Keratinocyte (primary cell): ENCODE data around the gene HSPB2. TPM values are rescaled to one million over a fixed set of nuclear protein-coding genes. Genes with fewer than 3 reads are reported as not detected.
"Not testable (repeated sequence)": the region's sequence is repeated elsewhere in the genome, so short reads cannot be mapped to it uniquely, and the experiment has no call there.

Experiments
- DNase-seq: peaks from one replicate; pipeline ENCODE4 v3.0.0-alpha.2; 2011; ENCODE audit warnings: low read depth, missing footprints, low spot score
- FAIRE-seq: peaks from 2 replicates; lab custom pipeline; 2011; peaks lifted over from hg19 to GRCh38; lab: Jason Lieb, UNC
- H2AFZ ChIP-seq: 2 replicates; pipeline ENCODE4 v1.6.0; 2012; ENCODE audit warnings: low read length, control low read depth, inconsistent platforms; ENCODE audit not compliant: control insufficient read depth
- H3K27ac ChIP-seq: 2 replicates; pipeline ENCODE4 v1.5.1; 2011; ENCODE audit warnings: low read length; ENCODE audit not compliant: control insufficient read depth, insufficient read depth
- H3K27me3 ChIP-seq: 3 replicates; pipeline ENCODE4 v1.6.0; 2011; ENCODE audit warnings: low read length; ENCODE audit not compliant: control insufficient read depth, insufficient read depth; ENCODE audit errors: extremely low read depth
- H3K36me3 ChIP-seq, 2 experiments: 2 replicates in 1 of 2; 3 replicates in 1 of 2; pipeline ENCODE4 v1.5.1; 2011; ENCODE audit warnings: low read length in 2 of 2, mild to moderate bottlenecking in 1 of 2; ENCODE audit not compliant: control insufficient read depth in 2 of 2, insufficient read depth in 2 of 2; ENCODE audit errors: extremely low read depth in 1 of 2
- H3K4me1 ChIP-seq: 3 replicates; pipeline ENCODE4 v1.5.1; 2011; ENCODE audit warnings: low read length; ENCODE audit not compliant: control insufficient read depth, insufficient read depth; ENCODE audit errors: extremely low read depth
- H3K4me2 ChIP-seq: 3 replicates; pipeline ENCODE4 v1.6.0; 2011; ENCODE audit warnings: low read depth, low read length; ENCODE audit not compliant: control insufficient read depth, insufficient read depth; ENCODE audit errors: extremely low read depth
- H3K4me3 ChIP-seq, 3 experiments: fragments of 200-600 bp in 1 of 3; sonication (generic) in 1 of 3; 2 replicates in 2 of 3; 3 replicates in 1 of 3; pipeline ENCODE4 v1.5.1; 2011 to 2016; ENCODE audit warnings: low read length in 3 of 3, mild to moderate bottlenecking in 3 of 3, control low read depth in 2 of 3, inconsistent platforms in 1 of 3, low read depth in 1 of 3, mixed read lengths in 1 of 3, mixed run types in 1 of 3, moderate library complexity in 1 of 3; ENCODE audit not compliant: control insufficient read depth in 2 of 3, insufficient read depth in 2 of 3; ENCODE audit errors: extremely low read depth in 1 of 3
- H3K79me2 ChIP-seq: 2 replicates; pipeline ENCODE4 v1.6.0; 2012; ENCODE audit warnings: low read length; ENCODE audit not compliant: control insufficient read depth, insufficient read depth
- H3K9ac ChIP-seq: 3 replicates; pipeline ENCODE4 v1.6.0; 2011; ENCODE audit warnings: low read length; ENCODE audit not compliant: control insufficient read depth, insufficient read depth; ENCODE audit errors: extremely low read depth
- H3K9me1 ChIP-seq: 3 replicates; pipeline ENCODE4 v1.6.0; 2011; ENCODE audit warnings: low read length; ENCODE audit not compliant: control insufficient read depth, insufficient read depth; ENCODE audit errors: extremely low read depth
- H3K9me3 ChIP-seq: 2 replicates; pipeline ENCODE4 v1.5.1; 2012; ENCODE audit warnings: low read depth, low read length; ENCODE audit not compliant: control insufficient read depth
- H4K20me1 ChIP-seq: 3 replicates; pipeline ENCODE4 v1.6.0; 2011; ENCODE audit warnings: low read length; ENCODE audit not compliant: control insufficient read depth, insufficient read depth; ENCODE audit errors: extremely low read depth
- CTCF ChIP-seq, 3 experiments: IDR thresholded peaks in 1 of 3; conservative IDR thresholded peaks in 1 of 3; optimal IDR thresholded peaks in 1 of 3; 2 replicates in 2 of 3; 3 replicates in 1 of 3; pipeline versions ENCODE3 to v1.5.1; 2011; ENCODE audit warnings: low read length in 3 of 3, mild to moderate bottlenecking in 3 of 3, moderate library complexity in 2 of 3, control low read depth in 1 of 3, inconsistent platforms in 1 of 3; ENCODE audit not compliant: insufficient read depth in 2 of 3; ENCODE audit errors: extremely low read depth in 1 of 3
- EZH2 ChIP-seq: IDR thresholded peaks from one replicate; pipeline ENCODE4 v1.6.1; 2012; ENCODE audit warnings: inconsistent platforms, mild to moderate bottlenecking, low read length, moderate library complexity
- dilution Hi-C: fragments of 300-500 bp; cut with MboI; formaldehyde crosslinking; loops from one replicate; pipeline ENCODE4 v1.7.0; 2020; ENCODE audit warnings: low sequenced_read_pairs; ENCODE audit not compliant: extremely low pct_ligation_motif_present
- polyA plus RNA-seq, 5 experiments: library from polyadenylated mRNA; depleted of rRNA in 3 of 5; stranded (reverse) in 3 of 5; stranded (forward) in 1 of 5; unstranded in 1 of 5; fragments of >200 nt; gene quantifications; 1 replicate in 1 of 5; 2 replicates in 3 of 5; 3 replicates in 1 of 5; pipeline versions ENCODE4 v1.2.1 to v1.2.3, GENCODE V29; 2011 to 2012; ENCODE audit warnings: missing spikeins in 2 of 5, low read depth in 1 of 5, low replicate concordance in 1 of 5

The HSPB2 gene
- polyA plus RNA-seq, 1 donor (not counting 4 experiments of a cell fraction or from before 2014, with no cell fraction given): 0.22 TPM

- H3K27me3 ChIP-seq: no peaks in the 10 kb centered on the region
- no peaks in the 10 kb centered on the region for H4K20me1 ChIP-seq
- no peaks in the 10 kb centered on the region for H3K79me2 ChIP-seq
- H3K9me3 ChIP-seq: no peaks in the 10 kb centered on the region
- H3K36me3 ChIP-seq: no peaks in the 10 kb centered on the region
- no peak overlapping the region for H3K4me3 ChIP-seq
- peaks cover 10% of the 10 kb centered on the region for H3K4me1 ChIP-seq
- DNase-seq (no peak), FAIRE-seq (no peak)
- H3K9me1 ChIP-seq: no peaks in the 10 kb centered on the region
- no peak overlapping the region for H3K27ac ChIP-seq
- H3K9ac ChIP-seq: no peak overlapping the region
- no peak overlapping the region for H2AFZ ChIP-seq
- TF ChIP-seq CTCF (optimal IDR thresholded peaks at IDR 0.05 in 1 of 3, IDR thresholded peaks at IDR 0.05 in 1 of 3, conservative IDR thresholded peaks at IDR 0.05 in 1 of 3; ENCODE audit: extremely low read depth in 1 of 3, insufficient read depth in 2 of 3, low read length in 3 of 3): no peak
- no peak for TF ChIP-seq EZH2
- dilution Hi-C loops: no loop called here
- no peak overlapping the region for H3K4me2 ChIP-seq
Measured at GRCh38 chr11:111930472-111930871, 17.9 kb downstream of the HSPB2 start.

GRCh38 chr11:111932611-111932950, 20.0 kb downstream of the HSPB2 start:
- Histone ChIP-seq H3K36me3 (no peaks in the 10 kb centered on the region), H3K4me1 (peaks cover 4% of the 10 kb centered on the region), H3K9ac (no peak overlapping the region), H3K27ac (no peak overlapping the region), H3K79me2 (no peaks in the 10 kb centered on the region), H3K4me3 (no peak overlapping the region), H4K20me1 (no peaks in the 10 kb centered on the region), H3K9me3 (no peaks in the 10 kb centered on the region), H3K9me1 (no peaks in the 10 kb centered on the region), H3K4me2 (no peak overlapping the region), H2AFZ (no peak overlapping the region), H3K27me3 (no peaks in the 10 kb centered on the region)
- dilution Hi-C loops: no loop called here
- TF ChIP-seq CTCF (optimal IDR thresholded peaks at IDR 0.05 in 1 of 3, IDR thresholded peaks at IDR 0.05 in 1 of 3, conservative IDR thresholded peaks at IDR 0.05 in 1 of 3; ENCODE audit: extremely low read depth in 1 of 3, insufficient read depth in 2 of 3, low read length in 3 of 3) (no peak), EZH2 (no peak)
- DNase-seq (no peak), FAIRE-seq (no peak)

GRCh38 chr11:111933176-111933575, 20.6 kb downstream of the HSPB2 start:
- H3K4me2 ChIP-seq, dilution Hi-C loops, H3K4me3 ChIP-seq, H3K9ac ChIP-seq, H3K9me3 ChIP-seq, H3K27me3 ChIP-seq, H3K4me1 ChIP-seq, H3K36me3 ChIP-seq, FAIRE-seq, H3K79me2 ChIP-seq, H3K9me1 ChIP-seq, DNase-seq, H4K20me1 ChIP-seq, H2AFZ ChIP-seq, H3K27ac ChIP-seq: not testable (repeated sequence)
